Measurements from ENCODE around the gene GPR151.

GRCh38 chr5:146490089-146490843, 25.7 kb downstream of the GPR151 start:
- no peak for TF ChIP-seq SMC3 (IDR thresholded peaks at IDR 0.05; ENCODE audit: low read depth, low read length)
- no peak for TF ChIP-seq USF1 (IDR thresholded peaks at IDR 0.05; ENCODE audit: borderline replicate concordance, low read depth)
- no peak for TF ChIP-seq CTCF (IDR thresholded peaks at IDR 0.05)
- TF ChIP-seq SIN3A (IDR thresholded peaks at IDR 0.05; ENCODE audit: borderline replicate concordance, low read depth, low read length) = no peak
- no peak for TF ChIP-seq TCF12 (IDR thresholded peaks at IDR 0.05)
- TF ChIP-seq POLR2AphosphoS5 (IDR thresholded peaks at IDR 0.05; ENCODE audit: low read depth, low read length) = no peak
- TF ChIP-seq NRF1 (IDR thresholded peaks at IDR 0.05; ENCODE audit: low read depth, low read length) = no peak
- no peak for TF ChIP-seq NFIC (IDR thresholded peaks at IDR 0.05; ENCODE audit: borderline replicate concordance)
- no peak for TF ChIP-seq TAF1 (IDR thresholded peaks at IDR 0.05; ENCODE audit: borderline replicate concordance, low read depth, low read length)
- no peak for TF ChIP-seq USF2 (IDR thresholded peaks at IDR 0.05; ENCODE audit: borderline replicate concordance, low read depth, low read length)
- no peak for TF ChIP-seq REST (IDR thresholded peaks at IDR 0.05; ENCODE audit: low read depth, low read length)

Data from SK-N-SH (cell line).